22Rv1 (cell line): Measurements from ENCODE around the gene WDFY3.

Source experiments
- ZFX ChIP-seq: fragments of 450-650 bp; IDR thresholded peaks from 2 replicates; pipeline ENCODE4 v1.6.1; 2017; ENCODE audit warnings: antibody characterized with exemption, borderline replicate concordance
- TF ChIP-seq, protein P1 (sequence below): fragments of 450-650 bp; IDR thresholded peaks from 2 replicates; pipeline ENCODE4 v1.5.1; 2017; ENCODE audit warnings: mild to moderate bottlenecking

- TF ChIP-seq, protein P1, sequence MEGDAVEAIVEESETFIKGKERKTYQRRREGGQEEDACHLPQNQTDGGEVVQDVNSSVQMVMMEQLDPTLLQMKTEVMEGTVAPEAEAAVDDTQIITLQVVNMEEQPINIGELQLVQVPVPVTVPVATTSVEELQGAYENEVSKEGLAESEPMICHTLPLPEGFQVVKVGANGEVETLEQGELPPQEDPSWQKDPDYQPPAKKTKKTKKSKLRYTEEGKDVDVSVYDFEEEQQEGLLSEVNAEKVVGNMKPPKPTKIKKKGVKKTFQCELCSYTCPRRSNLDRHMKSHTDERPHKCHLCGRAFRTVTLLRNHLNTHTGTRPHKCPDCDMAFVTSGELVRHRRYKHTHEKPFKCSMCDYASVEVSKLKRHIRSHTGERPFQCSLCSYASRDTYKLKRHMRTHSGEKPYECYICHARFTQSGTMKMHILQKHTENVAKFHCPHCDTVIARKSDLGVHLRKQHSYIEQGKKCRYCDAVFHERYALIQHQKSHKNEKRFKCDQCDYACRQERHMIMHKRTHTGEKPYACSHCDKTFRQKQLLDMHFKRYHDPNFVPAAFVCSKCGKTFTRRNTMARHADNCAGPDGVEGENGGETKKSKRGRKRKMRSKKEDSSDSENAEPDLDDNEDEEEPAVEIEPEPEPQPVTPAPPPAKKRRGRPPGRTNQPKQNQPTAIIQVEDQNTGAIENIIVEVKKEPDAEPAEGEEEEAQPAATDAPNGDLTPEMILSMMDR = no peak
- TF ChIP-seq ZFX = no peak
Observed at GRCh38 chr4:84901740-84902281, 64.7 kb downstream of the WDFY3 start.
